Hepatocyte (in vitro differentiated cells): ENCODE measurements around the gene DET1.

Source experiments
- EZH2 ChIP-seq: fragments of 200-600 bp; sonication (generic); IDR thresholded peaks from 2 replicates; pipeline ENCODE4 v1.6.1; 2016; ENCODE audit warnings: antibody characterized with exemption, mild to moderate bottlenecking, borderline replicate concordance
- EZH2phosphoT487 ChIP-seq: fragments of 200-600 bp; sonication (generic); IDR thresholded peaks from one replicate; pipeline ENCODE4 v1.6.1; 2018; ENCODE audit warnings: antibody characterized with exemption, mild to moderate bottlenecking, low read depth, moderate library complexity; ENCODE audit not compliant: unreplicated experiment, severe bottlenecking
- TF ChIP-seq, protein P1 (sequence below): fragments of 200-600 bp; sonication (generic); IDR thresholded peaks from 2 replicates; pipeline ENCODE4 v1.5.1; 2016; ENCODE audit warnings: antibody characterized with exemption, mild to moderate bottlenecking; ENCODE audit not compliant: poor library complexity

DNA sequence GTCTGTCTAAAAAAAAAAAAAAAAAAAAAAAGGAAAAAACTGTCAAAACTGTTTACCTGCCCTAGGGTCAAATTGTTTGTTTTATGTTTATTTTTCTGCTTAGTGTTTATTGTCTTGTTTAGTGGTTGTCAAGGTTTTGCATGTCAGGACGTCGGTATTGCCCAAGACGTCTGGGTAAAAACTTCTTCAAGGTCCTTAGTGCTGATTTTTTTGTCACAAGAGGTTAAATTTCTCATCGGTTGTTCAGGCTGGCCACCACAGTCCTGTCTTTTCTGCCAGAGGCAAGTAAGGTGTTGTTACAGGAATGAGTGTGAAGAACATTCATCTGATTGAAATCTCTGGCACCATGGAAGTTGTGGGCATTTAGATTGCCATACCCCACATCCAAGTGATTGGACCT is 7.0 kb downstream of the DET1 start:
- TF ChIP-seq, protein P1, sequence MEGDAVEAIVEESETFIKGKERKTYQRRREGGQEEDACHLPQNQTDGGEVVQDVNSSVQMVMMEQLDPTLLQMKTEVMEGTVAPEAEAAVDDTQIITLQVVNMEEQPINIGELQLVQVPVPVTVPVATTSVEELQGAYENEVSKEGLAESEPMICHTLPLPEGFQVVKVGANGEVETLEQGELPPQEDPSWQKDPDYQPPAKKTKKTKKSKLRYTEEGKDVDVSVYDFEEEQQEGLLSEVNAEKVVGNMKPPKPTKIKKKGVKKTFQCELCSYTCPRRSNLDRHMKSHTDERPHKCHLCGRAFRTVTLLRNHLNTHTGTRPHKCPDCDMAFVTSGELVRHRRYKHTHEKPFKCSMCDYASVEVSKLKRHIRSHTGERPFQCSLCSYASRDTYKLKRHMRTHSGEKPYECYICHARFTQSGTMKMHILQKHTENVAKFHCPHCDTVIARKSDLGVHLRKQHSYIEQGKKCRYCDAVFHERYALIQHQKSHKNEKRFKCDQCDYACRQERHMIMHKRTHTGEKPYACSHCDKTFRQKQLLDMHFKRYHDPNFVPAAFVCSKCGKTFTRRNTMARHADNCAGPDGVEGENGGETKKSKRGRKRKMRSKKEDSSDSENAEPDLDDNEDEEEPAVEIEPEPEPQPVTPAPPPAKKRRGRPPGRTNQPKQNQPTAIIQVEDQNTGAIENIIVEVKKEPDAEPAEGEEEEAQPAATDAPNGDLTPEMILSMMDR: no peak
- no peak for TF ChIP-seq EZH2phosphoT487
- no peak for TF ChIP-seq EZH2
